K562 (cell line): ENCODE results near the gene GNAL. TPM values are rescaled to one million over a fixed set of nuclear protein-coding genes. Genes with fewer than 3 reads are reported as not detected.

Experiments used
- BACH1 ChIP-seq: fragments of 200-800 bp; sonication (Bioruptor generic); IDR thresholded peaks from 2 replicates; pipeline ENCODE4 v1.6.1; 2016; ENCODE audit warnings: missing genetic modification characterization, missing compliant biosample characterization
- BCOR ChIP-seq: fragments of 450-650 bp; IDR thresholded peaks from 2 replicates; pipeline ENCODE4 v1.6.1; 2016
- CCAR2 ChIP-seq: fragments of 200-400 bp; formaldehyde crosslinking; IDR thresholded peaks from 2 replicates; pipeline ENCODE4 v1.6.1; 2017; ENCODE audit warnings: mild to moderate bottlenecking, low read depth, low read length
- CHAMP1 ChIP-seq: fragments of 450-650 bp; IDR thresholded peaks from 2 replicates; pipeline ENCODE4 v1.6.1; 2016; ENCODE audit warnings: mild to moderate bottlenecking
- CUX1 ChIP-seq: fragments of 200-800 bp; sonication (Bioruptor generic); IDR thresholded peaks from 2 replicates; pipeline ENCODE4 v1.6.1; 2016; ENCODE audit warnings: missing genetic modification characterization, missing compliant biosample characterization
- GTF2E2 ChIP-seq: fragments of 200-800 bp; sonication (Bioruptor generic); IDR thresholded peaks from 2 replicates; pipeline ENCODE4 v1.6.1; 2016; ENCODE audit warnings: missing genetic modification characterization, missing compliant biosample characterization
- JUN ChIP-seq, 2 experiments: sonication (generic) in 1 of 2; formaldehyde crosslinking in 1 of 2; IDR thresholded peaks; 2 replicates each; pipeline versions ENCODE4 v1.6.1 to v1.8.0; 2012 to 2022; ENCODE audit warnings: borderline replicate concordance in 2 of 2, mild to moderate bottlenecking in 2 of 2, improper control_type of control experiment in 1 of 2, low read depth in 1 of 2, low read length in 1 of 2, missing genetic modification reagents in 1 of 2
- JUNB ChIP-seq: fragments of 450-650 bp; formaldehyde crosslinking; conservative IDR thresholded peaks from 2 replicates; pipeline ENCODE4 v1.4.0; 2020; ENCODE audit warnings: mild to moderate bottlenecking
- MYNN ChIP-seq, 2 experiments: sonication (generic); formaldehyde crosslinking in 1 of 2; IDR thresholded peaks; 2 replicates each; pipeline versions ENCODE4 v1.5.0 to v1.6.1; 2016 to 2020; ENCODE audit warnings: antibody characterized with exemption in 1 of 2, missing genetic modification reagents in 1 of 2
- PHTF2 ChIP-seq: fragments of 250-450 bp; sonication (Bioruptor Pico); IDR thresholded peaks from 2 replicates; pipeline ENCODE4 v1.5.0; 2021; ENCODE audit warnings: mild to moderate bottlenecking
- ZBTB49 ChIP-seq: sonication (generic); formaldehyde crosslinking; IDR thresholded peaks from 2 replicates; pipeline ENCODE4 v1.8.0; 2022; ENCODE audit warnings: missing genetic modification reagents, mild to moderate bottlenecking, borderline replicate concordance
- ZMIZ1 ChIP-seq, 2 experiments: fragments of 150-350 bp in 1 of 2; IDR thresholded peaks; 2 replicates each; pipeline ENCODE4 v1.6.1; 2012 to 2016; ENCODE audit warnings: low read depth in 2 of 2, low read length in 2 of 2, mild to moderate bottlenecking in 1 of 2, moderate library complexity in 1 of 2
- polyA plus RNA-seq, 8 experiments: library from polyadenylated mRNA; depleted of rRNA in 4 of 8; stranded (reverse) in 5 of 8; unstranded in 3 of 8; fragments of >200 nt; fragmentation: Nextera tagmentation in 2 of 8; fragmentation: Illumina TruSeq in 1 of 8; extraction: Ambion mirVana in 2 of 8; extraction: Trizol in 1 of 8; gene quantifications; 2 replicates each; pipeline versions ENCODE4 v1.2.1 to v1.2.3, GENCODE V29; 2011 to 2014; ENCODE audit warnings: inconsistent platforms in 1 of 8, missing spikeins in 1 of 8
- total RNA-seq, 7 experiments: library from RNA; depleted of rRNA in 6 of 7; stranded (reverse); fragments of >200 nt in 6 of 7; fragmentation: Illumina TruSeq in 2 of 7; extraction: Trizol in 2 of 7; gene quantifications; 2 replicates each; pipeline versions ENCODE4 v1.2.1 to v1.2.3, GENCODE V29; 2011 to 2021; ENCODE audit warnings: low replicate concordance in 1 of 7

The GNAL gene
- total and polyA plus RNA-seq, 9 of the 15 experiments (the other 6 are each of a cell fraction or from before 2014, with no cell fraction given) = under 0.01 to 0.10 (median 0.01) TPM; not detected in 5

- 0 out of 4 replicates have a peak, but pooled peaks of 1 of the 2 experiments have one; percentile 74 for TF ChIP-seq ZMIZ1 (IDR thresholded peaks at IDR 0.05; ENCODE audit: low read depth in 2 of 2, low read length in 2 of 2)
- TF ChIP-seq JUNB (CRISPR knock-in tag) = no peak
- peak; percentile 77 for TF ChIP-seq MYNN (IDR thresholded peaks at IDR 0.05)
- TF ChIP-seq MYNN (CRISPR knock-in tag; IDR thresholded peaks at IDR 0.05) = no peak
- TF ChIP-seq CCAR2 = no peak
- no peak for TF ChIP-seq BACH1 (tag)
- TF ChIP-seq GTF2E2 (tag) = no peak
- peak; percentile 34 for TF ChIP-seq JUN (IDR thresholded peaks at IDR 0.05; ENCODE audit: borderline replicate concordance, low read depth, low read length)
- no peak for TF ChIP-seq JUN (CRISPR knock-in tag; IDR thresholded peaks at IDR 0.05; ENCODE audit: borderline replicate concordance)
- peak; percentile 74; the same call in 1 of the 2 replicates for TF ChIP-seq CHAMP1
- no peak for TF ChIP-seq PHTF2
- TF ChIP-seq CUX1 (CRISPR knock-in tag) = no peak
- TF ChIP-seq ZBTB49 (CRISPR knock-in tag) = no peak
- peak; percentile 95 for TF ChIP-seq BCOR
Observed at GRCh38 chr18:11925800-11926481, 236.9 kb downstream of the GNAL start (continued).
